GM18526 (cell line): ENCODE data around the gene KRTAP10-10.
"Not testable (repeated sequence)": the region's sequence is repeated elsewhere in the genome, so short reads cannot be mapped to it uniquely, and the experiment has no call there.

ENCODE experiments used
- POLR2A ChIP-seq: IDR thresholded peaks from 3 replicates; pipeline ENCODE4 v1.6.1; 2011; ENCODE audit not compliant: insufficient read length; ENCODE audit errors: extremely low read depth

The KRTAP10-10 gene

GRCh38 chr21:44643741-44644310 is 6.7 kb downstream of the KRTAP10-10 start:
- no peak for TF ChIP-seq POLR2A

GRCh38 chr21:44644878-44645277 is 7.7 kb downstream of the KRTAP10-10 start:
- TF ChIP-seq POLR2A, result no peak

- TF ChIP-seq POLR2A, result not testable (repeated sequence)
These were observed 9.4 kb downstream of the KRTAP10-10 start, which contains the start of gene KRTAP10-11 for GRCh38 chr21:44646366-44647221. Gene KRTAP10-11, plus strand, starts transcription at chr21:44646414. Its CDS starts 45 bp downstream, at chr21:44646459.

DNA sequence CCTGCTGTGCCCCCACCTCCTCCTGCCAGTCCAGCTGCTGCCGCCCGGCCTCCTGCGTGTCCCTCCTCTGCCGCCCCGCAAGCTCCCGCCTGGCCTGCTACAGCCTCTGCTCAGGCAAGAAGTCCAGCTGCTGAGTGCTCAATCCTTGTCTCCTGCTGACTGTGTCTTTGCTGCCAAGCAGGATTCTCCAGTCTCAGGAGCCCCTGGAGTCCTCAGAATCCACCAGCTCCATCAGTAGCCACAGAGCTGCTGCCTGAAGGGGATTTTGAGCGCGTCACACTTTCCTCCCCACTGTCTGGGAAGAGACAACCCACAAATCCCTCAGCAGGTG is 10.0 kb downstream of the KRTAP10-10 start:
- TF ChIP-seq POLR2A, result no peak

- no peak for TF ChIP-seq POLR2A
These were observed 11.6 kb downstream of the KRTAP10-10 start for GRCh38 chr21:44648557-44649311.

- TF ChIP-seq POLR2A, result no peak
These were observed 12.5 kb downstream of the KRTAP10-10 start for GRCh38 chr21:44649521-44650100.

DNA sequence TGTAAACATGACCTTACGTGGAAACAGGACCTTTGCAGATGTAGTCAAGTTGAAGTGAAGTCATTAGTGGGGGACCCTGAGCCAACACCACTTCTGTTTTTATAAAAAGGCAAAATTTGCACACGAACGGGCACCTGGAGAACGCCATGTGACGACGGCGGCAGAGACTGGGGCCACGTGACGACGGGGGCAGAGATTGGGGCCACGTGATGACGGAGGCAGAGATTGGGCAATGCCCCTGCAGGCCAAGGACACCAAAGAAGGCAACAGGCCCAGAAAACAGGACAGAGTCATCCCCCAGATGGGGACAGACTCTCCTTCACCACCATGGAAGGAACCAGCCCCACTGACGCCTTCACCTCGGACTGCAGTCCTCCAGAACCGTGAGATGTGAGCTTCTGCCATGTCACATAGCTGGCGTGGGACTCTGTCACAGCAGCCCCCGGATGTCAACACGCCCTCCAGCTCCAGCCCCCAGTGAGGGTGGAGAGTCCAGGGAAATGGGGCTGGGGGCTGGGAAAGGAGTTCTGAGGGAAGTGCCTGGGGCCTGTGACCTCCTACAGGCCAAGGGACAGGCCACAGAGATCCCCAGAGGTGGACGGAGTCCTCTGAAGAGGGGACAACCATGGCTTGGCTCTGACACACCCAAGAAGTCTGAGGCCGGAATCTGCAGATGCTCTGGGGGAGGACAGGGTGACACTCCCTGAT is 13.3 kb downstream of the KRTAP10-10 start:
- TF ChIP-seq POLR2A, result no peak

DNA sequence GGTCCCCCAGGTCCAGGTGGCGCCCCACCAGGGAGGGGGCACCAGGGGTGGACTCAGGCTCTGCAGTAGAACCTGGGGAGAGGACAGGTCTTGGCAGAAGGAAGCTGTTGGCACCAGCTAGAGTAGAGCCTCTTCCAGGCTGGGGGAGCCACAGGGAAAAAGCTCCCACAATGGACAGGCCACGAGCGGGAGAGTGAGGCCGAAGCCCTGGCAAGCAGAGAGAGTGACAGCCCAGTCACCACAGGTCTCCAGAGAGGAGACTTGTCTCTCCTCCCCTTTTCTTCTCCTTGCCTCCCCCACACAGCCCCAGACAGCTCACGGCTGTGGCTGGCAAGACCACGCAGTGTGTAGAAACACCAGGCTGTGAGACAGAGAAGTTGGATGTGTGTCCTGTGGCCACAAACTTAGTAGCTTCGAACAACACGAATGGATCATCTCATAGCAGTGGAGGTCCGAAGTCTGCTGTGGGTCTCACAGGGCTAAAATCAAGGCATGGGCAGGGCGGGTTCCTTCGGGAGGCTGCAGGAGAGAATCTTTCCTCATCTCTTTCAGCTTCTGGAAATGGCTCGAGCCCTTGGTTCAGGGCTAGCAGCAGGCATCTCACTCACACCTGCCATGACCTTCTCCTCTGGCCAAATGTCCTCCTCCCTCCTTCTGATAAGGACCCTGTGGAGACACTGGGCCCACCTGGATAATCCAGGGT is 14.0 kb downstream of the KRTAP10-10 start:
- TF ChIP-seq POLR2A, result no peak

GRCh38 chr21:44653123-44653522 is 16.0 kb downstream of the KRTAP10-10 start:
- TF ChIP-seq POLR2A, result no peak

GRCh38 chr21:44653656-44654575 is 16.8 kb downstream of the KRTAP10-10 start:
- no peak for TF ChIP-seq POLR2A

- no peak for TF ChIP-seq POLR2A
These were observed 17.5 kb downstream of the KRTAP10-10 start, which contains the start of gene KRTAP12-4 for GRCh38 chr21:44654576-44655175. Gene KRTAP12-4, minus strand, starts transcription at chr21:44654659. Its CDS starts 45 bp downstream, at chr21:44654614.

DNA sequence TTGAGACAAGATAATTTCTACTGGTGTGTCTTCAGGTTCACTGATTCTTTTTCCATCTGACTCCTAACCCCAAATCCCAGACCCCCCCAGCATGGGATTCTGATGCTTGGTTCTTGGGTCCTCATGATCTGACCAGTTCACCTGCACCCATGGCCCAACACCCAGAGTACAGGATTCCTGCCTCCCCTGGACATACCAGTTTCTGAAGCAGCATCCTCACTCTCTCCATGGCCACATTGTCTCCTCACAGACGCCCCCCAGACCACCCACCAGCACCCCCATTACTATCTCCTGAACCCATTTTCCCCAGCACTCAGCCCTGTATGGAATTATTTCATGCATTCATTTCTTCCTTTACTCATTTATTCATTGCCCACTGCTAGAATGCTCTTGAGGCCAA is 19.7 kb downstream of the KRTAP10-10 start:
- TF ChIP-seq POLR2A, result no peak

DNA sequence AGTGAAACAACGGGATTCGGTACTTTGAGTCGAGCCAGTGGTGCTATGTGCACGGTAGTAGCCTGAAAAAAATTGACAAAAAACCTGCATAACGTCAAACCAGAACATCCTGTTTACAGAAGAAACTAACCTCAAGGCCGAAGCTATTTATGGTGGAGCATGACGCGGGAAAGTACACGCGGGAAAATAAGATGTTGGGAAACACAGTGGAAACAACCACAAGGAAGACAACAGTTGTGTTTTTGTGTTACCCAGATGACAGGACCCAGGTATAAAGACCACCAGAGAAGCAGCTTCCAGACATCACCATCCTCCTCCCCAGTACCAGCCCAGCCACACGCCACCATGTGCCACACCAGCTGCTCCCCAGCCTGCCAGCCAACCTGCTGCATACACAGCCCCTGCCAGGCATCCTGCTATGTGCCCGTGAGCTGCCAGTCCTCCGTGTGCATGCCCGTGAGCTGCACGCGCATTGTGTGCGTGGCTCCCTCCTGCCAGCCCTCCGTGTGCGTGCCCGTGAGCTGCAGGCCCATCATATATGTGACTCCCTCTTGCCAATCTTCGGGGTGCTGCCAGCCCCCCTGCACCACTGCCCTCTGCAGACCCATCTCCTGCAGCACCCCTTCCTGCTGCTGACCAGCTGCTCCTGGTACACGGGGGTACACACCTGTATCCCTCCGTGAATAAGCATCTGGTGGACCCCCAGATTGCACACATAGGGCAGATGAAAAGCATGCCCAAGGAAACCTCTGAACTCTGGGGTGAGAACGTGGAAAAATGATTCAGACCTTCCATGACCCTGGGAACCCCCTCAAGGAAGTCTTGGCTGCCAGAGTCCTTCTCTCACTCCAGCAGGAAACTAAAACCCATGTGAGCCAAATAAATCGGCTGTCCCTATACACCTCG is 20.7 kb downstream of the KRTAP10-10 start, which contains the start of gene KRTAP12-3:
Gene KRTAP12-3, plus strand, starts transcription at position 298 of the 906 bp plus-strand sequence. Its CDS starts 48 bp downstream, at position 346.
- no peak for TF ChIP-seq POLR2A
